Activated CD8-positive, alpha-beta T cell treated with anti-CD3 and anti-CD28 coated beads for 36 hours (primary cell): ENCODE data around the gene SEMA4C. TPM values are rescaled to one million over a fixed set of nuclear protein-coding genes. Genes with fewer than 3 reads are reported as not detected.

Experiments used
- ATAC-seq: fragments of 200-7000 bp; cut with Tn5 transposase; one replicate; pipeline ENCODE4 v1.10.0; 2021; ENCODE audit warnings: mild to moderate bottlenecking, moderate library complexity
- CTCF ChIA-PET: fragments of 350-600 bp; sonication (Branson Sonifier 250); formaldehyde crosslinking; loops from one replicate; lab custom pipeline; 2021; ENCODE audit warnings: antibody characterized with exemption; lab: Charles Lee
- POLR2A ChIA-PET: fragments of 350-600 bp; sonication (Branson Sonifier 250); formaldehyde crosslinking; loops from one replicate; lab custom pipeline; 2021; ENCODE audit warnings: antibody characterized with exemption; lab: Charles Lee
- DNase-seq: peaks from one replicate; pipeline ENCODE4 v3.0.0-alpha.2; 2020
- H3K27ac Mint-ChIP-seq: one replicate; pipeline ENCODE4 v1.8.0; 2021; ENCODE audit warnings: mild to moderate bottlenecking, mixed read lengths
- H3K27me3 Mint-ChIP-seq: one replicate; pipeline ENCODE4 v1.8.0; 2021; ENCODE audit warnings: mixed read lengths
- H3K36me3 Mint-ChIP-seq: one replicate; pipeline ENCODE4 v1.8.0; 2021; ENCODE audit warnings: low read depth, mixed read lengths
- H3K4me1 Mint-ChIP-seq: one replicate; pipeline ENCODE4 v1.8.0; 2021; ENCODE audit warnings: low read depth, mixed read lengths
- H3K4me3 Mint-ChIP-seq: one replicate; pipeline ENCODE4 v1.8.0; 2021; ENCODE audit warnings: mild to moderate bottlenecking, moderate library complexity, mixed read lengths
- H3K9me3 Mint-ChIP-seq: one replicate; pipeline ENCODE4 v1.8.0; 2021; ENCODE audit warnings: mixed read lengths
- CTCF ChIP-seq: fragments of 200-600 bp; IDR thresholded peaks from one replicate; pipeline ENCODE4 v1.8.0; 2022; ENCODE audit warnings: antibody characterized with exemption, mild to moderate bottlenecking
- intact Hi-C: fragments of 100-400 bp; cut with micrococcal nuclease; formaldehyde crosslinking; loops from one replicate; pipeline ENCODE4 v1.10.0; 2022
- total RNA-seq, 2 experiments: library from RNA; stranded (reverse); gene quantifications; one replicate each; pipeline ENCODE4 v1.2.3, GENCODE V29; 2021

The SEMA4C gene
- total RNA-seq, 2 experiments from 2014 or later = 10.4 to 12.4 TPM

GRCh38 chr2:96898135-96898505 is 28.2 kb upstream of the SEMA4C start:
- Mint-ChIP-seq H3K27me3 (no peaks in the 10 kb centered on the region), H3K4me3 (no peak overlapping the region), H3K4me1 (peaks cover 23% of the 10 kb centered on the region), H3K9me3 (no peaks in the 10 kb centered on the region), H3K36me3 (no peaks in the 10 kb centered on the region), H3K27ac (no peak overlapping the region)
- DNase-seq (no peak), ATAC-seq (no peak)
- intact Hi-C loops = no loop called here
- no peak for TF ChIP-seq CTCF
- ChIA-PET CTCF (no interaction called here), POLR2A (no interaction called here)

GRCh38 chr2:96897491-96898134 is 27.7 kb upstream of the SEMA4C start:
- POLR2A ChIA-PET = no interaction called here
- intact Hi-C loops = no loop called here
- H3K36me3 Mint-ChIP-seq = no peaks in the 10 kb centered on the region
- H3K27ac Mint-ChIP-seq = no peak overlapping the region
- no peak overlapping the region for H3K4me3 Mint-ChIP-seq
- CTCF ChIA-PET = no interaction called here
- DNase-seq (no peak), ATAC-seq (no peak)
- no peaks in the 10 kb centered on the region for H3K27me3 Mint-ChIP-seq
- H3K9me3 Mint-ChIP-seq = no peaks in the 10 kb centered on the region
- no peak for TF ChIP-seq CTCF
- H3K4me1 Mint-ChIP-seq = peaks cover 26% of the 10 kb centered on the region

- intact Hi-C loops = no loop called here
- Mint-ChIP-seq H3K9me3 (no peaks in the 10 kb centered on the region), H3K27me3 (no peaks in the 10 kb centered on the region), H3K4me3 (no peak overlapping the region), H3K4me1 (peaks cover 40% of the 10 kb centered on the region), H3K27ac (no peak overlapping the region), H3K36me3 (no peaks in the 10 kb centered on the region)
- TF ChIP-seq CTCF = no peak
- ChIA-PET CTCF (no interaction called here), POLR2A (interaction anchor here (0.7 to 0.9 kb wide), 3 partner anchors 29 to 38 kb away, joined by 3 to 4 read pairs (median 3); no protein-coding TSS in a partner anchor)
- DNase-seq (peak; percentile 32), ATAC-seq (peak; percentile 64)
Observed at GRCh38 chr2:96895746-96896651, 26.1 kb upstream of the SEMA4C start.

- CTCF ChIA-PET = no interaction called here
- Mint-ChIP-seq H3K9me3 (no peaks in the 10 kb centered on the region), H3K27me3 (no peaks in the 10 kb centered on the region), H3K36me3 (no peaks in the 10 kb centered on the region), H3K27ac (no peak overlapping the region), H3K4me1 (peaks cover 44% of the 10 kb centered on the region), H3K4me3 (no peak overlapping the region)
- intact Hi-C loops = no loop called here
- no peak for DNase-seq
- POLR2A ChIA-PET = interaction anchor here (0.9 kb wide), 1 partner anchor 31 kb away, joined by 4 read pairs; no protein-coding TSS in a partner anchor
- ATAC-seq = no peak
- TF ChIP-seq CTCF = no peak
Observed at GRCh38 chr2:96895032-96895745, 25.3 kb upstream of the SEMA4C start.
